Caco-2 (cell line): ENCODE data around the gene SLC39A11. TPM values are rescaled to one million over a fixed set of nuclear protein-coding genes. Genes with fewer than 3 reads are reported as not detected.

Source experiments
- BruUV-seq: library from RNA; stranded (reverse); fragments of 400-500 nt; replicated peaks from 2 replicates; lab custom pipeline; 2021; lab: Mats Ljungman, UMichigan
- CTCF ChIA-PET: fragments of 300-600 bp; sonication (Branson Sonifier 250); formaldehyde crosslinking; loops from one replicate; lab custom pipeline; 2022; ENCODE audit warnings: antibody characterized with exemption; lab: Charles Lee
- POLR2A ChIA-PET: fragments of 300-600 bp; sonication (Branson Sonifier 250); formaldehyde crosslinking; loops from one replicate; lab custom pipeline; 2022; ENCODE audit warnings: antibody characterized with exemption; lab: Charles Lee
- DNase-seq, 2 experiments: peaks; one replicate each; pipeline versions ENCODE4 v3.0.0 to v3.0.0-alpha.2; 2020 to 2022
- H3K27me3 ChIP-seq: replicated peaks from 2 replicates; pipeline ENCODE4 v1.6.0; 2011; ENCODE audit warnings: low read length; ENCODE audit not compliant: control insufficient read depth, insufficient read depth
- H3K36me3 ChIP-seq: 2 replicates; pipeline ENCODE4 v1.5.1; 2011; ENCODE audit warnings: low read length; ENCODE audit not compliant: control insufficient read depth, insufficient read depth
- H3K4me1 ChIP-seq: fragments of 250-450 bp; sonication (Bioruptor Pico); 2 replicates; pipeline ENCODE4 v1.5.1; 2020; ENCODE audit warnings: mild to moderate bottlenecking
- H3K4me3 ChIP-seq: 2 replicates; pipeline ENCODE4 v1.5.1; 2011; ENCODE audit warnings: low read depth, mild to moderate bottlenecking, control low read depth, low read length
- H3K9me3 ChIP-seq: fragments of 250-450 bp; sonication (Bioruptor Pico); 2 replicates; pipeline ENCODE4 v1.5.1; 2020; ENCODE audit warnings: mild to moderate bottlenecking, moderate library complexity
- H3K27ac Mint-ChIP-seq: one replicate; pipeline ENCODE4 v1.8.0; 2022; ENCODE audit warnings: mixed read lengths; ENCODE audit not compliant: unreplicated experiment
- H3K27me3 Mint-ChIP-seq: one replicate; pipeline ENCODE4 v1.8.0; 2022; ENCODE audit warnings: mixed read lengths; ENCODE audit not compliant: insufficient read depth, unreplicated experiment
- H3K36me3 Mint-ChIP-seq: one replicate; pipeline ENCODE4 v1.8.0; 2022; ENCODE audit warnings: mild to moderate bottlenecking, mixed read lengths; ENCODE audit not compliant: insufficient read depth, unreplicated experiment
- H3K4me1 Mint-ChIP-seq: one replicate; pipeline ENCODE4 v1.8.0; 2022; ENCODE audit warnings: low read depth, mixed read lengths; ENCODE audit not compliant: unreplicated experiment
- H3K4me3 Mint-ChIP-seq: one replicate; pipeline ENCODE4 v1.8.0; 2022; ENCODE audit warnings: mild to moderate bottlenecking, moderate library complexity, mixed read lengths; ENCODE audit not compliant: unreplicated experiment
- H3K9me3 Mint-ChIP-seq: one replicate; pipeline ENCODE4 v1.8.0; 2022; ENCODE audit warnings: mixed read lengths; ENCODE audit not compliant: unreplicated experiment
- CTCF ChIP-seq, 2 experiments: fragments of 200-600 bp in 1 of 2; IDR thresholded peaks; 1 replicate in 1 of 2; 2 replicates in 1 of 2; pipeline versions ENCODE4 v1.5.1 to v1.8.0; 2011 to 2022; ENCODE audit warnings: antibody characterized with exemption in 1 of 2, control low read depth in 1 of 2, inconsistent platforms in 1 of 2, low read depth in 1 of 2, low read length in 1 of 2, mild to moderate bottlenecking in 1 of 2, moderate library complexity in 1 of 2; ENCODE audit not compliant: insufficient read depth in 1 of 2, severe bottlenecking in 1 of 2, unreplicated experiment in 1 of 2
- intact Hi-C: fragments of 100-400 bp; cut with micrococcal nuclease; formaldehyde crosslinking; loops from one replicate; pipeline ENCODE4 v1.10.0; 2022; ENCODE audit not compliant: unreplicated experiment
- total RNA-seq: library from RNA; stranded (reverse); gene quantifications from 2 replicates; pipeline ENCODE4 v1.2.3, GENCODE V29; 2022

Gene SLC39A11
- total RNA-seq, 1 experiment from 2014 or later, result 26.4 TPM

GRCh38 chr17:72811976-72812687 is 280.4 kb downstream of the SLC39A11 start:
- Histone ChIP-seq H3K27me3 (no peaks in the 10 kb centered on the region), H3K36me3 (no peaks in the 10 kb centered on the region), H3K4me1 (no peaks in the 10 kb centered on the region), H3K9me3 (peaks cover 3% of the 10 kb centered on the region; the same call in 1 of the 2 replicates), H3K4me3 (no peak overlapping the region)
- Mint-ChIP-seq H3K27me3 (no peaks in the 10 kb centered on the region), H3K4me1 (no peaks in the 10 kb centered on the region), H3K27ac (no peak overlapping the region), H3K9me3 (peaks cover 17% of the 10 kb centered on the region), H3K36me3 (peaks cover 6% of the 10 kb centered on the region), H3K4me3 (no peak overlapping the region)
- no peak for TF ChIP-seq CTCF (IDR thresholded peaks at IDR 0.05; ENCODE audit: insufficient read depth in 1 of 2, low read depth in 1 of 2, low read length in 1 of 2, severe bottlenecking in 1 of 2, unreplicated experiment in 1 of 2)
- ChIA-PET CTCF (no interaction called here), POLR2A (no interaction called here)
- BruUV-seq, result no TSS peak
- intact Hi-C loops, result no loop called here
- DNase-seq, result no peak

- POLR2A ChIA-PET, result no interaction called here
- Histone ChIP-seq H3K27me3 (no peaks in the 10 kb centered on the region), H3K36me3 (no peaks in the 10 kb centered on the region), H3K9me3 (peaks cover 3% of the 10 kb centered on the region; the same call in 1 of the 2 replicates), H3K4me3 (no peak overlapping the region), H3K4me1 (no peaks in the 10 kb centered on the region)
- Mint-ChIP-seq H3K36me3 (peaks cover 6% of the 10 kb centered on the region), H3K4me3 (no peak overlapping the region), H3K4me1 (no peaks in the 10 kb centered on the region), H3K9me3 (peaks cover 17% of the 10 kb centered on the region), H3K27me3 (no peaks in the 10 kb centered on the region), H3K27ac (no peak overlapping the region)
- CTCF ChIA-PET, result no interaction called here
- DNase-seq, result no peak
- TF ChIP-seq CTCF (IDR thresholded peaks at IDR 0.05; ENCODE audit: insufficient read depth in 1 of 2, low read depth in 1 of 2, low read length in 1 of 2, severe bottlenecking in 1 of 2, unreplicated experiment in 1 of 2), result no peak
- no TSS peak for BruUV-seq
- intact Hi-C loops, result no loop called here
Observed at GRCh38 chr17:72810991-72811508, 281.4 kb downstream of the SLC39A11 start.

GRCh38 chr17:72806011-72806410 is 286.5 kb downstream of the SLC39A11 start:
- no TSS peak for BruUV-seq
- no peak overlapping the region for H3K4me3 Mint-ChIP-seq
- H3K9me3 Mint-ChIP-seq, result peaks cover 17% of the 10 kb centered on the region
- Histone ChIP-seq H3K27me3 (no peaks in the 10 kb centered on the region), H3K9me3 (peaks cover 6% of the 10 kb centered on the region), H3K4me3 (no peak overlapping the region), H3K36me3 (no peaks in the 10 kb centered on the region), H3K4me1 (no peaks in the 10 kb centered on the region)
- H3K27ac Mint-ChIP-seq, result no peak overlapping the region
- ChIA-PET POLR2A (no interaction called here), CTCF (no interaction called here)
- TF ChIP-seq CTCF (IDR thresholded peaks at IDR 0.05; ENCODE audit: insufficient read depth in 1 of 2, low read depth in 1 of 2, low read length in 1 of 2, severe bottlenecking in 1 of 2, unreplicated experiment in 1 of 2), result no peak
- no peak for DNase-seq
- H3K36me3 Mint-ChIP-seq, result no peaks in the 10 kb centered on the region
- intact Hi-C loops, result no loop called here
- no peaks in the 10 kb centered on the region for H3K4me1 Mint-ChIP-seq
- no peaks in the 10 kb centered on the region for H3K27me3 Mint-ChIP-seq
